Measurements from ENCODE around the gene LGALS9.
"Not testable (repeated sequence)": the region's sequence is repeated elsewhere in the genome, so short reads cannot be mapped to it uniquely, and the experiment has no call there.

Gene LGALS9

GRCh38 chr17:27670791-27671590, 40.0 kb downstream of the LGALS9 start:
- DNase-seq (ENCODE audit: extremely low read depth in 1 of 2, low read depth in 1 of 2) = no peak

GRCh38 chr17:27671591-27671910, 40.6 kb downstream of the LGALS9 start:
- DNase-seq (ENCODE audit: extremely low read depth in 1 of 2, low read depth in 1 of 2) = no peak

- not testable (repeated sequence) for DNase-seq (ENCODE audit: extremely low read depth in 1 of 2, low read depth in 1 of 2)
These were observed 41.0 kb downstream of the LGALS9 start for GRCh38 chr17:27671977-27672480.

- no peak for DNase-seq (ENCODE audit: extremely low read depth in 1 of 2, low read depth in 1 of 2)
These were observed 43.3 kb downstream of the LGALS9 start for GRCh38 chr17:27674335-27674734.

- no peak for DNase-seq (ENCODE audit: extremely low read depth in 1 of 2, low read depth in 1 of 2)
These were observed 46.2 kb downstream of the LGALS9 start for GRCh38 chr17:27677191-27677590.

- not testable (repeated sequence) for DNase-seq (ENCODE audit: extremely low read depth in 1 of 2, low read depth in 1 of 2)
These were observed 55.3 kb downstream of the LGALS9 start for GRCh38 chr17:27686322-27686721.

GRCh38 chr17:27690882-27691281, 59.9 kb downstream of the LGALS9 start:
- no peak for DNase-seq (ENCODE audit: extremely low read depth in 1 of 2, low read depth in 1 of 2)

GRCh38 chr17:27695254-27695814, 64.3 kb downstream of the LGALS9 start:
- DNase-seq (ENCODE audit: extremely low read depth in 1 of 2, low read depth in 1 of 2) = not testable (repeated sequence)

Measured in activated CD8-positive, alpha-beta memory T cell treated with anti-CD3 and anti-CD28 coated beads for 1 hour (primary cell).